ENCODE measurements around the gene HIC1. TPM values are rescaled to one million over a fixed set of nuclear protein-coding genes. Genes with fewer than 3 reads are reported as not detected.
A peak's percentile ranks its signal among the peaks of the same experiment; 100 is the strongest.

Gene HIC1
- 10 to 100 TPM; 45.7 to 48.1 TPM for total RNA-seq

DNA sequence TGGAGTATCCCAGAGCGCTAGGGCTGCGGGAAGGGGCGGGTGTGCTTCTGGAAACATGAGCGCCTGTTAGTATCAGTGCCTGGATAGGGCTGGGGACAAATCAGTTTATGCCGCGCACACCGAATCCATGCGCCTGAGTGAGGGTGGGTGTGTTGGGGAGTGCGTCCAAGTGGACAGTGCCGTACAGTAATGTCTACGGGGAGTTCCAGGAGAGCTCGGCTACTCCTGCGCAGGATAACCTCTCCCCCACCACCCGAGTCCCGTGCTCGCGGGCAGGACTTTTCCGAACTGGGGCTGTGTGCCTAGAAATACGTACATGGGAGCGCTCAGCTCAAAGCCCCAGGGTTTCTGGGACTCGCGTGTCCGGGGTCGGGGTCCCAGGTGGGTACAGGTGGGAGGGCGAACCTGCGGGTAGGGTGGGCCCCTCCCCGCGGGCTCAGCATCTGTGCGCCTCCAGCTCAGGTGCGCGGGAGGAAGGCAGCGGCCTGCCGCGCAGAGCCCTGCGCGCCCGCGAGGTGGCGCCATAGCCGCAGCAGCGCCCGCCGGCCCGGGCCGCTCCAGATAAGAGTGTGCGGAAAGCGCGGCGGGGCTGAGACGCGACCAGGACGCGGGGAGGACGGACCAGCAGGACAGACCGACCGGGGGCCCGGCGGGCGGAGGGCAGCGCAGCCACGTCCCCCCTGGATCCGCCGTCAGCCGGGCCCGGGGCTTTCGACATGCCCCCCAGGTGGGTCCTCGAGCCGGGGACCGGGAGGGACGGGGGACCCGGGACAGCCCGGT lies at the start of gene HIC1:
Gene HIC1 (plus strand): TSS at position 592 of the 780 bp plus-strand sequence. CDS start 1,588 bp downstream, outside the sequence.

DNA sequence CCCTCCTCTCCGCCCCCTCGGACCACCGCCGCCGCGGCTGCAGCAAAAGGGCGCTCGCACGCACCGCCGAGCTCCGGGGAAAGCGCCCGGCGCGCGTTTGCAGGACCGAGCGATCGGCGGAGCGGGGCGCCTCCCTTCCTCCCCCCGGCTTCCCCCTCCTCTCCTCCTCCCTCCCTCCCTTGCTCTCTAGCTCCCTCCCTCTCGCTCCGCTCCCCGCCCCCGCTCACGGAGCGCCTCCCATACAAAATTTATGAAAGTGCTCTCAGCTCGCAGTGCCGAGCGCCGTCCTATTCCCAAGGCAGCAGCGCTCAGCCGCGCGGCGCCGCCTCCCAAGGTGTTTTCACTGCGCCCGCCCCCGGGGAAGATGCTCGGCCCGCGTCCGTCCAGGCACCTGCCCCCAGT lies 29.7 kb upstream of the HIC1 start, which contains the start of gene RTN4RL1:
Gene RTN4RL1 (minus strand): TSS at position 115 of the 402 bp plus-strand sequence. CDS start 469 bp downstream, outside the sequence.

DNA sequence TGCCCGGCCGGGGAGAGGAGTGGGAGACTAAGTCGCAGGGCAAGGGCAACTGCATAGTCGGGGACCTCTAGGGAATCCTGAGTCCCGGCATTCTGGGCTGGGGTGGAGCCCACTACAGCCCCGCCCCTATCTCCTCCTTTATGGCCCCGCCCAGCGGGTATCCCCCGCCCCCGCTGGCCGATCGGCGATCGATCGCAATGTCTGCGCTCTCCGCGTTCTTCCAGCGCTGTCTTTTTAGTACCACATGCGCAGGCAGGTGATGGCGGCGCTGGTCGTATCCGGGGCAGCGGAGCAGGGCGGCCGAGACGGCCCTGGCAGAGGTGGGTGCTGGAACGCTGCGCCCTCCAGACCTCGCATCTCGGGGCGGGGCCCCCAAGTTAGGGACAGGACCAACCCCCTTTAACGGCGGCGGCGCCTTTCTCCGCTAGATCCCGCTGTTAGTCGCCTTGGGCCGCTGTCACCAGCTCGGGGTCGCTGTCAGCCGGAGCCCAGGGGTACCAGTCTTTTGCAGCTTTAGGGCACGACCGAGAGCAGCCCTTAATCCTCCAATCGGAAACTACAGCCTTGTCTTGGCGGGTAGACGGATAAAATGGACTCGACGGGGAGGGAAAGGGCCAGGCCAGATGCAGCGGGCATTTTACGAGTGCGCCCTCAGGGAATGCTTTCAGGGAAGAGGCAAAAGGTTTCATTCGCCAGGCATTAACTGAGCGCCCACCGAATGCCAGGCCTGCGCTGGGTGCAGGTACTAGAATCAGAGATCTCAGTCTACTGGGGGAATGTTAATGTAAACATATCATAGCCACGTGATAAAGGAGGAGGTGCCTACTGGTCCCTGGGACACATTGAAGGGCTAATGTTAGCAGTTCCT lies 24.8 kb upstream of the HIC1 start, which contains the start of gene DPH1:
Gene DPH1 (plus strand): TSS at position 243 of the 868 bp plus-strand sequence. CDS start 17 bp downstream, at position 260.

GRCh38 chr17:2041561-2042389 lies 13.1 kb upstream of the HIC1 start, which contains the start of gene OVCA2:
Gene OVCA2 (plus strand): TSS chr17:2042022. CDS start chr17:2042048, 26 bp downstream.

Small RNAs within 50 kb of the gene (microRNA-seq; reads per million reads assigned to microRNA genes)
- gene MIR132 (ENCODE audit: borderline microRNAs expressed, borderline replicate concordance) (548 reads per million, percentile 85 among the genes with 10 or more reads in this experiment), gene MIR212 (ENCODE audit: borderline microRNAs expressed, borderline replicate concordance) (6.0 reads per million, percentile 32 among the genes with 10 or more reads in this experiment)

Other genes starting within 250 kb of the HIC1 start
- gene SMYD4, start 225.2 kb upstream of the HIC1 start, total RNA-seq = 10 to 100 TPM; 32.1 to 32.8 TPM
- 100 to 1,000 TPM; 266 to 275 TPM for gene RPA1, start 225.1 kb upstream of the HIC1 start, total RNA-seq
- 1 to 10 TPM in 1 of 2 experiments, under 1 TPM in 1; 0.84 to 1.2 TPM for gene RTN4RL1, start 29.8 kb upstream of the HIC1 start, total RNA-seq
- gene DPH1, start 24.9 kb upstream of the HIC1 start, total RNA-seq = 10 to 100 TPM; 48.4 to 48.9 TPM
- 10 to 100 TPM; 34.4 to 35.8 TPM for gene OVCA2, start 13.1 kb upstream of the HIC1 start, total RNA-seq
- 10 to 100 TPM; 47.9 to 49.3 TPM for gene SMG6, start 248.7 kb downstream of the HIC1 start, total RNA-seq
- gene SRR, start 248.8 kb downstream of the HIC1 start, total RNA-seq = 10 to 100 TPM; 13.9 to 17.4 TPM

Data from activated naive CD4-positive, alpha-beta T cell treated with anti-CD3 and anti-CD28 coated beads, Interleukin-2, amount 10 ng/mL, durations not matched to agents 5 hours and 36 hours (primary cell).